ENCODE data around the gene ATP5F1E.

Gene ATP5F1E

GRCh38 chr20:58980711-58981627 lies 51.2 kb downstream of the ATP5F1E start, which contains the start of gene NELFCD:
TSS of gene NELFCD (plus strand) at chr20:58981256. CDS start at chr20:58981310, 54 bp downstream.
- peak within 1 kb of the TSS; percentile 69 for H3K4me3 ChIP-seq (replicated peaks; ENCODE audit: low read depth, low read length)
- peak; percentile 80 for DNase-seq (ENCODE audit: low read depth)
- no peak for TF ChIP-seq CTCF (IDR thresholded peaks at IDR 0.05; ENCODE audit: low read length, missing control alignments)

- TF ChIP-seq CTCF (IDR thresholded peaks at IDR 0.05; ENCODE audit: low read length, missing control alignments) = no peak
- H3K4me3 ChIP-seq (replicated peaks; ENCODE audit: low read depth, low read length) = no peak overlapping the region
- no peak for DNase-seq (ENCODE audit: low read depth)
These were observed 53.6 kb downstream of the ATP5F1E start for GRCh38 chr20:58978351-58979190.

GRCh38 chr20:58976061-58976730 lies 55.9 kb downstream of the ATP5F1E start:
- no peak for DNase-seq (ENCODE audit: low read depth)
- TF ChIP-seq CTCF (IDR thresholded peaks at IDR 0.05; ENCODE audit: low read length, missing control alignments) = no peak
- no peak overlapping the region for H3K4me3 ChIP-seq (replicated peaks; ENCODE audit: low read depth, low read length)
